CD4-positive, alpha-beta T cell (primary cell): ENCODE results near the gene NAV2. TPM values are rescaled to one million over a fixed set of nuclear protein-coding genes. Genes with fewer than 3 reads are reported as not detected.

ENCODE experiments used
- ATAC-seq: fragments of 200-7000 bp; cut with Tn5 transposase; one replicate; pipeline ENCODE4 v1.10.0; 2022; ENCODE audit warnings: mild to moderate bottlenecking; ENCODE audit not compliant: poor library complexity
- CTCF ChIA-PET: fragments of 350-600 bp; sonication (Branson Sonifier 250); formaldehyde crosslinking; loops from one replicate; lab custom pipeline; 2021; ENCODE audit warnings: antibody characterized with exemption, inconsistent platforms; lab: Charles Lee
- POLR2A ChIA-PET: fragments of 350-600 bp; sonication (Branson Sonifier 250); formaldehyde crosslinking; loops from one replicate; lab custom pipeline; 2021; ENCODE audit warnings: antibody characterized with exemption, inconsistent platforms; lab: Charles Lee
- DNase-seq, 14 experiments: peaks; one replicate each; pipeline ENCODE4 v3.0.0-alpha.2; 2013 to 2020; ENCODE audit warnings: mixed read lengths in 2 of 14
- H3K27ac ChIP-seq, 2 donors: one replicate each; pipeline versions ENCODE4 v1.5.1 to v1.7.0; 2013; ENCODE audit warnings: low read length in 2 of 2, low read depth in 1 of 2, mild to moderate bottlenecking in 1 of 2
- H3K27me3 ChIP-seq, 2 experiments: 1 replicate in 1 of 2; 2 replicates in 1 of 2; pipeline versions ENCODE4 v1.6.1 to v1.7.0; 2013; ENCODE audit warnings: low read length in 2 of 2, control low read depth in 1 of 2, mild to moderate bottlenecking in 1 of 2, moderate library complexity in 1 of 2; ENCODE audit not compliant: insufficient read depth in 2 of 2, control insufficient read depth in 1 of 2
- H3K36me3 ChIP-seq: one replicate; pipeline ENCODE4 v1.6.1; 2013; ENCODE audit warnings: low read length, control low read depth; ENCODE audit not compliant: insufficient read depth
- H3K4me1 ChIP-seq: one replicate; pipeline ENCODE4 v1.6.1; 2013; ENCODE audit warnings: low read length, control low read depth; ENCODE audit not compliant: insufficient read depth
- H3K4me3 ChIP-seq: one replicate; pipeline ENCODE4 v1.5.1; 2013; ENCODE audit warnings: mild to moderate bottlenecking, low read length, moderate library complexity
- H3K9me3 ChIP-seq, 2 experiments: 1 replicate in 1 of 2; 2 replicates in 1 of 2; pipeline versions ENCODE4 v1.6.1 to v1.7.0; 2013; ENCODE audit warnings: low read length in 2 of 2, mild to moderate bottlenecking in 2 of 2, control low read depth in 1 of 2, moderate library complexity in 1 of 2; ENCODE audit not compliant: control insufficient read depth in 1 of 2, insufficient read depth in 1 of 2
- H3K27ac Mint-ChIP-seq: one replicate; pipeline ENCODE4 v1.8.0; 2020; ENCODE audit warnings: mixed read lengths
- H3K27me3 Mint-ChIP-seq: one replicate; pipeline ENCODE4 v1.8.0; 2021; ENCODE audit warnings: mixed read lengths
- H3K36me3 Mint-ChIP-seq: one replicate; pipeline ENCODE4 v1.8.0; 2021; ENCODE audit warnings: low read depth, mixed read lengths
- H3K4me1 Mint-ChIP-seq: one replicate; pipeline ENCODE4 v1.8.0; 2021; ENCODE audit warnings: low read depth, mixed read lengths
- H3K4me3 Mint-ChIP-seq: one replicate; pipeline ENCODE4 v1.8.0; 2020; ENCODE audit warnings: mild to moderate bottlenecking, mixed read lengths
- H3K9me3 Mint-ChIP-seq: one replicate; pipeline ENCODE4 v1.8.0; 2020; ENCODE audit warnings: mixed read lengths
- intact Hi-C, 2 experiments: fragments of 100-400 bp; cut with DNase I in 1 of 2; cut with micrococcal nuclease in 1 of 2; formaldehyde crosslinking; loops; one replicate each; pipeline versions ENCODE4 v1.15.1 to v1.9.0; 2023 to 2025; cut with DNase I, micrococcal nuclease
- total RNA-seq, 174 experiments: library from RNA in 2 of 174; stranded (reverse) in 2 of 174; gene quantifications; one replicate each; pipeline ENCODE4 v1.2.3 and lab custom pipeline; 2021 to 2026
- TF ChIP-seq, protein P1 (sequence below): fragments of 200-600 bp; IDR thresholded peaks from one replicate; pipeline ENCODE4 v1.8.0; 2022; ENCODE audit warnings: antibody characterized with exemption, mild to moderate bottlenecking

The NAV2 gene
- total RNA-seq, 2 experiments from 2014 or later = 0.55 to 0.64 TPM

DNA sequence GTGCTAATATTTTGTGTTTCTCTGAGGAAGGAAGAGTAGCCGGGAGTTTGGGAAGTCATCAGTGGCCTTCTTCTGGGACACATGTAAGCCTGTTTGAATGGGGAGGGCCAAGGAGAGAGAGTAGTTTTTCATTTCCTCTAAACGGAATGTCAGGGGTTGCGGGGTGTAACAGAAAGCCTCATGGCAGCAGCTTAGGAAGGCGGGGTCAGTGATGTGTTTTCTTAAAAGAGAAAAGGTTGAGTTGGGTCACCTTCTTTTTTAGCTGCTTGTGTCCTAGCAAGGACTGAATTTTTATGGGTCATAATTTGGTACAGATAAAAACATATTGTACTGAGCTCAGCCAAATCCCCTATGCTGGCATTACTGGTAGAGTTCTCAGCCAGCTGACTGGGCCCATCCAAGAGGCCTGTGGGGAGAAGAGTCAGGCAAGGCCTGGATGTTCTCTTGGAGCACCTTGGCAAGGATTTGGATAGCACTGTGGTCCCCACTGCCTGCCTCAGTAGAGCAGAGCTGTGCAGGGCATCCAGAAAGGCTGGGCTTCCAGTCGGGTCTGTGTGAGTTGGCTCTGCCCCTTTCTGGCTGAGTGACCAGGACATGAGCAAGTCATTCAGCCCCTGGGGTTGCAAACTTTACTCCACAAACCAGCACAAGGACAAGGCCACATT, 29.4 kb upstream of the NAV2 start:
- ChIA-PET POLR2A (no interaction called here), CTCF (no interaction called here)
- no peak for ATAC-seq
- TF ChIP-seq, protein P1, sequence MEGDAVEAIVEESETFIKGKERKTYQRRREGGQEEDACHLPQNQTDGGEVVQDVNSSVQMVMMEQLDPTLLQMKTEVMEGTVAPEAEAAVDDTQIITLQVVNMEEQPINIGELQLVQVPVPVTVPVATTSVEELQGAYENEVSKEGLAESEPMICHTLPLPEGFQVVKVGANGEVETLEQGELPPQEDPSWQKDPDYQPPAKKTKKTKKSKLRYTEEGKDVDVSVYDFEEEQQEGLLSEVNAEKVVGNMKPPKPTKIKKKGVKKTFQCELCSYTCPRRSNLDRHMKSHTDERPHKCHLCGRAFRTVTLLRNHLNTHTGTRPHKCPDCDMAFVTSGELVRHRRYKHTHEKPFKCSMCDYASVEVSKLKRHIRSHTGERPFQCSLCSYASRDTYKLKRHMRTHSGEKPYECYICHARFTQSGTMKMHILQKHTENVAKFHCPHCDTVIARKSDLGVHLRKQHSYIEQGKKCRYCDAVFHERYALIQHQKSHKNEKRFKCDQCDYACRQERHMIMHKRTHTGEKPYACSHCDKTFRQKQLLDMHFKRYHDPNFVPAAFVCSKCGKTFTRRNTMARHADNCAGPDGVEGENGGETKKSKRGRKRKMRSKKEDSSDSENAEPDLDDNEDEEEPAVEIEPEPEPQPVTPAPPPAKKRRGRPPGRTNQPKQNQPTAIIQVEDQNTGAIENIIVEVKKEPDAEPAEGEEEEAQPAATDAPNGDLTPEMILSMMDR = no peak
- Mint-ChIP-seq H3K9me3 (no peaks in the 10 kb centered on the region), H3K4me1 (no peaks in the 10 kb centered on the region), H3K27ac (no peak overlapping the region), H3K4me3 (no peak overlapping the region), H3K27me3 (peaks cover 10% of the 10 kb centered on the region), H3K36me3 (no peaks in the 10 kb centered on the region)
- intact Hi-C loops = no loop called here
- no peaks in the 10 kb centered on the region for H3K36me3 ChIP-seq
- no peaks in the 10 kb centered on the region for H3K9me3 ChIP-seq
- no peak overlapping the region for H3K27ac ChIP-seq
- no peak for DNase-seq
- H3K4me3 ChIP-seq = no peak overlapping the region
- H3K27me3 ChIP-seq = peaks cover 0 to 4% of the 10 kb centered on the region in 2 experiments
- no peaks in the 10 kb centered on the region for H3K4me1 ChIP-seq

DNA sequence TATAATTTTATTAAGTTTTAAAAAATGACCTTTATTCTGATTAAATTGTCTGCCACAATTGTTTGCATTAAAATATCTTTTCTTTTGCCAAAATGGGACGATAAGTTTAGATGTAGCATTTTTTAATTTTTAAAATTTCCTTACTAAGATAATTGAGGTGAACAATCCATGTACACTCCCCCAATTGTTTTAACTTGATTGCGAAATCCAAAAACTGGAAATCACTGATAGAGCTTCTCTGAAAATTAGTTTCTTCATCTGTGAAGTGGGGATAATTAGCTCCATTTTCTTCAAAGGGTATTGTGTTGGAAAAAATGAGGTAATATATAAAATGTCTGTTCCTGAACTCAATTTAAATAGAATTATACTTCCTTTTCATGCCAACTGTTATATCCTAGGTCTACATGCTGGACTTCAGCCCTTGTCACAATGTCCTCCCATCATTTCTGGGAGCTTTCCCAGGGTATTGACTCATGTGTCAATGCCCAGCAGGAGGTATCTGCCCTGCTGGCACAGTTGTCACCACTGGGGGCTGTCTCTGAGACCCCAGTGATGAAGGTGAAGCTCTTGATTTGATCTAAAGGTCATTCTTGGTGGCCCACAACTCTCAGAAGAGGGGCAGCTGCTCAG, 28.7 kb upstream of the NAV2 start:
- H3K4me1 Mint-ChIP-seq = no peaks in the 10 kb centered on the region
- intact Hi-C loops = no loop called here
- no peak overlapping the region for H3K27ac ChIP-seq

DNA sequence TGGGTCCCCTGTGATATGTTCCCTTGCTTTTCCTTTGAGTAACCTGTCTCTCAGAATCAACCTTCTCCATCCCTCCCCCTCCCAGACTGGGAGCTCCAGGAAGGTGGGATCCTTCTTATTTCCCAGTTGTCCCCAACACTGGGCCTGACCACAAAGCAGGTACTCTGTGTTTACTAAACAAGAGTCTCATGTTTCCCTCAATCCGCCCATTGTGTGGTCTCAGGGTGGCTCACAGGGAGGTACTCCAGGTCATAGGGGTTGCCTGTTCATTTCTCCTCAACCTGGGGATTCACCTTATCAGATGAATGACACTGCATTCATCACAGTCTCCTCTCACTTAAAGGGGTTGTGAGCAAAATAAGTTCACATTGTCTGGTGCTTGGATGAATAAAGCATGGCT, 26.4 kb upstream of the NAV2 start:
- no peaks in the 10 kb centered on the region for H3K27me3 ChIP-seq
- no peaks in the 10 kb centered on the region for H3K36me3 Mint-ChIP-seq

More for the DNA sequence above, 28.7 kb upstream of the NAV2 start:
- Histone ChIP-seq H3K9me3 (no peaks in the 10 kb centered on the region), H3K36me3 (no peaks in the 10 kb centered on the region), H3K27me3 (peaks cover 0 to 4% of the 10 kb centered on the region in 2 experiments), H3K4me1 (no peaks in the 10 kb centered on the region), H3K4me3 (no peak overlapping the region)
- TF ChIP-seq, protein P1 = no peak
- Mint-ChIP-seq H3K27me3 (peaks cover 15% of the 10 kb centered on the region), H3K27ac (no peak overlapping the region), H3K36me3 (no peaks in the 10 kb centered on the region), H3K9me3 (no peaks in the 10 kb centered on the region), H3K4me3 (no peak overlapping the region)
- ATAC-seq = no peak
- no peak for DNase-seq
- ChIA-PET POLR2A (no interaction called here), CTCF (no interaction called here)

More for the DNA sequence above, 26.4 kb upstream of the NAV2 start:
- ChIA-PET CTCF (no interaction called here), POLR2A (no interaction called here)
- no peaks in the 10 kb centered on the region for H3K4me1 ChIP-seq
- Mint-ChIP-seq H3K9me3 (no peaks in the 10 kb centered on the region), H3K4me3 (no peak overlapping the region), H3K27me3 (peaks cover 11% of the 10 kb centered on the region), H3K27ac (no peak overlapping the region), H3K4me1 (no peaks in the 10 kb centered on the region)
- no peak overlapping the region for H3K4me3 ChIP-seq
- no peaks in the 10 kb centered on the region for H3K36me3 ChIP-seq
- no peak overlapping the region for H3K27ac ChIP-seq
- intact Hi-C loops = no loop called here
- ATAC-seq (no peak), DNase-seq (no peak)
- TF ChIP-seq, protein P1 = no peak
- no peaks in the 10 kb centered on the region for H3K9me3 ChIP-seq
